IMR-90 (cell line): ENCODE results near the gene ZNF780A. TPM values are rescaled to one million over a fixed set of nuclear protein-coding genes. Genes with fewer than 3 reads are reported as not detected.
A peak's percentile ranks its signal among the peaks of the same experiment; 100 is the strongest.

Source experiments
- ATAC-seq: fragments of 200-7000 bp; cut with Tn5 transposase; 2 replicates; pipeline ENCODE4 v1.9.1; 2020; ENCODE audit warnings: low read depth, mild to moderate bottlenecking, moderate library complexity
- Bru-seq: library from RNA; stranded (reverse); fragments of 400-500 nt; gene quantifications from one replicate; lab custom pipeline; 2021; lab: Mats Ljungman, UMichigan
- BruChase-seq, 2 experiments: library from RNA; stranded (reverse); fragments of 400-500 nt; gene quantifications; one replicate each; lab custom pipeline; 2021; lab: Mats Ljungman, UMichigan
- BruUV-seq: library from RNA; stranded (reverse); fragments of 400-500 nt; replicated peaks from 2 replicates; lab custom pipeline; 2021; lab: Mats Ljungman, UMichigan
- CTCF ChIA-PET: fragments of 300-600 bp; formaldehyde crosslinking; extraction: SDS; loops from one replicate; lab custom pipeline; 2021; ENCODE audit warnings: antibody characterized with exemption; lab: Yijun Ruan, JAX
- POLR2A ChIA-PET: fragments of 300-600 bp; sonication (Branson Sonifier 250); formaldehyde crosslinking; loops from one replicate; lab custom pipeline; 2022; ENCODE audit warnings: antibody characterized with exemption; ENCODE audit not compliant: unreplicated experiment; lab: Charles Lee
- DNase-seq: peaks from one replicate; pipeline ENCODE4 v3.0.0; 2013
- H2AFZ ChIP-seq: replicated peaks from 2 replicates; pipeline ENCODE3; 2013; ENCODE audit warnings: low read length, mild to moderate bottlenecking; ENCODE audit not compliant: poor library complexity
- H2AK5ac ChIP-seq: 2 replicates; pipeline ENCODE4 v1.6.1; 2013; ENCODE audit warnings: low read depth, low read length, inconsistent platforms
- H2AK9ac ChIP-seq: replicated peaks from 2 replicates; pipeline ENCODE3; 2013; ENCODE audit warnings: mild to moderate bottlenecking, low read depth, low read length, moderate library complexity; ENCODE audit not compliant: poor library complexity
- H2BK120ac ChIP-seq: 2 replicates; pipeline ENCODE4 v1.6.1; 2013; ENCODE audit warnings: low read depth, low read length, inconsistent platforms
- H2BK15ac ChIP-seq: 3 replicates; pipeline ENCODE4 v1.6.1; 2013; ENCODE audit warnings: low read depth, low read length, inconsistent platforms
- H2BK20ac ChIP-seq: 2 replicates; pipeline ENCODE4 v1.6.1; 2013; ENCODE audit warnings: low read depth, mild to moderate bottlenecking, inconsistent platforms, low read length, moderate library complexity
- H2BK5ac ChIP-seq: 2 replicates; pipeline ENCODE4 v1.6.1; 2013; ENCODE audit warnings: mild to moderate bottlenecking, low read depth, low read length, inconsistent platforms; ENCODE audit not compliant: poor library complexity, severe bottlenecking
- H3K14ac ChIP-seq: replicated peaks from 2 replicates; pipeline ENCODE4 v1.6.1; 2013; ENCODE audit warnings: low read depth, low read length, inconsistent platforms
- H3K18ac ChIP-seq: 2 replicates; pipeline ENCODE4 v1.6.1; 2013; ENCODE audit warnings: low read depth, low read length, control low read depth
- H3K23ac ChIP-seq: 2 replicates; pipeline ENCODE4 v1.6.1; 2013; ENCODE audit warnings: low read depth, low read length, inconsistent platforms
- H3K27ac ChIP-seq: 2 replicates; pipeline ENCODE4 v1.5.1; 2013; ENCODE audit warnings: mild to moderate bottlenecking, control low read depth, low read length; ENCODE audit not compliant: insufficient read depth
- H3K27me3 ChIP-seq: 2 replicates; pipeline ENCODE4 v1.6.1; 2013; ENCODE audit warnings: low read length; ENCODE audit not compliant: control insufficient read depth, insufficient read depth
- H3K36me3 ChIP-seq: 2 replicates; pipeline ENCODE4 v1.6.1; 2013; ENCODE audit warnings: low read length, mixed read lengths; ENCODE audit not compliant: control insufficient read depth, insufficient read depth
- H3K4ac ChIP-seq: 2 replicates; pipeline ENCODE4 v1.6.1; 2013; ENCODE audit warnings: low read depth, low read length, inconsistent platforms
- H3K4me1 ChIP-seq: 2 replicates; pipeline ENCODE4 v1.6.1; 2013; ENCODE audit warnings: low read length, mixed read lengths; ENCODE audit not compliant: control insufficient read depth, insufficient read depth
- H3K4me2 ChIP-seq: 2 replicates; pipeline ENCODE4 v1.6.1; 2013; ENCODE audit warnings: low read depth, mild to moderate bottlenecking, control low read depth, low read length, moderate library complexity
- H3K4me3 ChIP-seq: 2 replicates; pipeline ENCODE4 v1.5.1; 2013; ENCODE audit warnings: low read depth, mild to moderate bottlenecking, control low read depth, low read length, moderate library complexity; ENCODE audit not compliant: insufficient read depth
- H3K56ac ChIP-seq: 2 replicates; pipeline ENCODE4 v1.6.1; 2013; ENCODE audit warnings: low read length, inconsistent platforms; ENCODE audit not compliant: insufficient read depth; ENCODE audit errors: extremely low read depth
- H3K79me1 ChIP-seq, 2 experiments: 2 replicates each; pipeline ENCODE4 v1.6.1; 2013; ENCODE audit warnings: low read length in 2 of 2, inconsistent platforms in 1 of 2, low read depth in 1 of 2
- H3K9ac ChIP-seq: 2 replicates; pipeline ENCODE4 v1.6.1; 2013; ENCODE audit warnings: low read depth, low read length, control low read depth
- H3K9me1 ChIP-seq: 2 replicates; pipeline ENCODE4 v1.6.1; 2013; ENCODE audit warnings: low read length, inconsistent platforms; ENCODE audit not compliant: insufficient read depth
- H3K9me3 ChIP-seq: 2 replicates; pipeline ENCODE4 v1.6.1; 2013; ENCODE audit warnings: low read length; ENCODE audit not compliant: control insufficient read depth, insufficient read depth
- H4K20me1 ChIP-seq: 2 replicates; pipeline ENCODE4 v1.6.1; 2013; ENCODE audit warnings: low read length, inconsistent platforms; ENCODE audit not compliant: insufficient read depth
- H4K5ac ChIP-seq: 2 replicates; pipeline ENCODE4 v1.6.1; 2013; ENCODE audit warnings: mild to moderate bottlenecking, low read depth, low read length, control low read depth
- H4K8ac ChIP-seq, 2 experiments: 2 replicates each; pipeline ENCODE4 v1.6.1; 2013; ENCODE audit warnings: low read depth in 2 of 2, low read length in 2 of 2, control low read depth in 1 of 2, inconsistent platforms in 1 of 2
- H4K91ac ChIP-seq: 2 replicates; pipeline ENCODE4 v1.6.1; 2013; ENCODE audit warnings: low read depth, low read length, inconsistent platforms; ENCODE audit not compliant: insufficient read depth
- MXI1 ChIP-seq: IDR thresholded peaks from 2 replicates; pipeline ENCODE4 v1.6.1; 2012; ENCODE audit warnings: low read depth, mild to moderate bottlenecking, low read length, moderate library complexity, borderline replicate concordance
- POLR2A ChIP-seq: IDR thresholded peaks from 2 replicates; pipeline ENCODE4 v1.6.1; 2012; ENCODE audit warnings: mild to moderate bottlenecking, low read depth, low read length
- RAD21 ChIP-seq: IDR thresholded peaks from 2 replicates; pipeline ENCODE4 v1.6.1; 2012; ENCODE audit warnings: low read length, improper control_type of control experiment
- WGBS, 2 experiments: methylation state at CpG; one replicate each; pipeline versions ENCODE4 v1.1.5 to v1.1.7; 2013; ENCODE audit warnings: missing lambda C conversion rate in 2 of 2; ENCODE audit not compliant: insufficient read length in 1 of 2; ENCODE audit errors: extremely low coverage in 2 of 2; 5-methylcytosine and 5-hydroxymethylcytosine counted together
- dilution Hi-C: fragments of 300-500 bp; cut with HindIII; formaldehyde crosslinking; loops from one replicate; pipeline ENCODE4 v1.14.3; 2018; ENCODE audit warnings: low sequenced_read_pairs; ENCODE audit not compliant: unreplicated experiment
- in situ Hi-C: fragments of 300-500 bp; cut with MboI; formaldehyde crosslinking; loops from 3 replicates; pipeline ENCODE4 v1.14.3; 2019; ENCODE audit warnings: low sequenced_read_pairs, inconsistent platforms, mixed read lengths
- intact Hi-C: fragments of 100-400 bp; cut with micrococcal nuclease; formaldehyde crosslinking; loops from 2 replicates; pipeline ENCODE4 v1.10.0; 2022
- long read RNA-seq: library from polyadenylated mRNA; unstranded; transcript quantifications from one replicate; pipeline ENCODE4 v2.0.0, GENCODE V29; 2021; ENCODE audit not compliant: unreplicated experiment
- polyA plus RNA-seq, 3 experiments: library from polyadenylated mRNA; depleted of rRNA; stranded (reverse); fragments of >200 nt; gene quantifications; 2 replicates each; pipeline ENCODE4 v1.2.3, GENCODE V29; 2012; ENCODE audit warnings: low replicate concordance in 1 of 3
- total RNA-seq: library from RNA; depleted of rRNA; stranded (reverse); fragments of >200 nt; gene quantifications from 2 replicates; pipeline ENCODE4 v1.2.3, GENCODE V29; 2012; rRNA removed

The ZNF780A gene
- total RNA-seq (17.0 and 25.3 TPM in 2 replicates), polyA plus RNA-seq (2012; rRNA removed) (5.9 and 6.2 TPM in 2 replicates), Bru-seq, nascent RNA (percentile 64 among the genes with signal in this experiment), BruChase-seq, experiment 1, labeled RNA remaining after a 6-hour chase (percentile 69 among the genes with signal in this experiment), BruChase-seq, experiment 2, labeled RNA remaining after a 2-hour chase (percentile 92 among the genes with signal in this experiment)
- 0.66 and 1.3 TPM in 2 replicates for polyA plus RNA-seq (2012; cell fraction: cytosol; rRNA removed)
- polyA plus RNA-seq (2012; cell fraction: nucleus; rRNA removed; ENCODE audit: low replicate concordance): 0.75 and 9.5 TPM in 2 replicates
- long read RNA-seq, partial matches to known transcripts: 0 of 6 reads
- long read RNA-seq, other reads (novel, unspliced or antisense): 2 of 6 reads

- Histone ChIP-seq H2BK120ac (peak within 1 kb of the TSS; percentile 77), H2BK5ac (peak within 1 kb of the TSS; percentile 81), H3K23ac (peak within 1 kb of the TSS; percentile 89), H3K4ac (peak within 1 kb of the TSS; percentile 93), H4K91ac (peak within 1 kb of the TSS; percentile 82), H3K27me3 (no peaks in the 10 kb centered on the region), H2AK9ac (peak within 1 kb of the TSS; percentile 99), H4K5ac (peak within 1 kb of the TSS; percentile 85), H3K4me1 (no peaks in the 10 kb centered on the region), H4K8ac (peak within 1 kb of the TSS; percentile 70 to 93), H3K4me3 (peak within 1 kb of the TSS; percentile 91), H3K18ac (peak within 1 kb of the TSS; percentile 66), H2AK5ac (peak within 1 kb of the TSS; percentile 6; the same call in 1 of the 2 replicates), H3K9me3 (no peaks in the 10 kb centered on the region), H4K20me1 (no peaks in the 10 kb centered on the region), H3K9ac (peak within 1 kb of the TSS; percentile 77), H2AFZ (peak within 1 kb of the TSS; percentile 100), H3K36me3 (no peaks in the 10 kb centered on the region), H3K14ac (peak within 1 kb of the TSS; percentile 94), H3K79me1 (peaks cover 15 to 20% of the 10 kb centered on the region in 2 experiments), H3K4me2 (peak within 1 kb of the TSS; percentile 88), H2BK20ac (no peak within 1 kb of the TSS), H3K27ac (peak within 1 kb of the TSS; percentile 86), H3K56ac (peak within 1 kb of the TSS; percentile 73), H2BK15ac (peak within 1 kb of the TSS; percentile 78; the same call in 1 of the 3 replicates), H3K9me1 (no peaks in the 10 kb centered on the region; the same call in 1 of the 2 replicates)
- POLR2A ChIA-PET: interaction anchor here (0.5 kb wide), 2 partner anchors 44 to 299 kb away, joined by 3 to 5 read pairs; no protein-coding TSS in a partner anchor
- intact Hi-C loops (loop anchor here (2.0 kb wide), 2 partner anchors 34 to 248 kb away; partner anchors contain the start of gene ZNF780B), in situ Hi-C loops (no loop called here), dilution Hi-C loops (no loop called here)
- ATAC-seq (peak; percentile 97), DNase-seq (peak; percentile 47)
- TF ChIP-seq POLR2A: 0 out of 2 replicates have a peak, but pooled peaks have one; percentile 43
- TF ChIP-seq RAD21: no peak
- TF ChIP-seq MXI1: 0 out of 2 replicates have a peak, but pooled peaks have one; percentile 21
- CTCF ChIA-PET: no interaction called here
- BruUV-seq: no TSS peak
- WGBS, 2 experiments: 0% methylated on average over 16 of the region's 47 CpGs; no CpG with 5 or more reads in 1 of the 2 experiments
Observed at GRCh38 chr19:40090241-40091204, at the start of gene ZNF780A. ZNF780A (minus strand) TSS chr19:40090943; CDS start chr19:40084753, 6,190 bp downstream.
